ENCODE measurements around the gene RCSD1. TPM values are rescaled to one million over a fixed set of nuclear protein-coding genes. Genes with fewer than 3 reads are reported as not detected.

RCSD1 gene
- total and polyA plus RNA-seq, 5 experiments from 2014 or later: 121 to 156 (median 132) TPM

DNA sequence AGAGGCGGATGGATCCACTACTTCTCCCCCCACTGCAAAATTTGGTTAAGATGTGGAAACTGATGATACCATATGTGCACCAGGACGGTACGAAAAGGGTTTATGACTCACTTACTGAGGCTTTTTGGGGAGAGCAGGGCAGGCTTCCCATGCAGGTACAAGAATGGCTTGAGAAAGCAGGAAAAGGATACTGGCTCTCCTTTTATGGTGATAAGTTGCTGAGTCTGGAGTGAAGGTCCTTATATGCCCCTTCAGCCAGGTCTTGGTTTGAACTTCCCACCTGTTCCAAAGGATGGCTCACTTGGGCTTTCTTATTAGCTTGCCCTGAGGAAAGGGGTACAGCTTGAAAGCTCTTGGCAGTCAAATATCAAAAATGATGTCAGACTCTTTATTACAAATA lies 114.9 kb downstream of the RCSD1 start:
- DNase-seq (no peak), ATAC-seq (no peak)
- Mint-ChIP-seq H3K27ac (peak overlapping the region in 1 of 10 donors; percentile 45), H3K27me3 (no peaks in the 10 kb centered on the region), H3K4me1 (peaks cover 0 to 15% (median 1%) of the 10 kb centered on the region in 4 donors), H3K36me3 (no peaks in the 10 kb centered on the region), H3K9me3 (no peaks in the 10 kb centered on the region), H3K4me3 (no peak overlapping the region)
- POLR2A ChIA-PET: no interaction called here

DNA sequence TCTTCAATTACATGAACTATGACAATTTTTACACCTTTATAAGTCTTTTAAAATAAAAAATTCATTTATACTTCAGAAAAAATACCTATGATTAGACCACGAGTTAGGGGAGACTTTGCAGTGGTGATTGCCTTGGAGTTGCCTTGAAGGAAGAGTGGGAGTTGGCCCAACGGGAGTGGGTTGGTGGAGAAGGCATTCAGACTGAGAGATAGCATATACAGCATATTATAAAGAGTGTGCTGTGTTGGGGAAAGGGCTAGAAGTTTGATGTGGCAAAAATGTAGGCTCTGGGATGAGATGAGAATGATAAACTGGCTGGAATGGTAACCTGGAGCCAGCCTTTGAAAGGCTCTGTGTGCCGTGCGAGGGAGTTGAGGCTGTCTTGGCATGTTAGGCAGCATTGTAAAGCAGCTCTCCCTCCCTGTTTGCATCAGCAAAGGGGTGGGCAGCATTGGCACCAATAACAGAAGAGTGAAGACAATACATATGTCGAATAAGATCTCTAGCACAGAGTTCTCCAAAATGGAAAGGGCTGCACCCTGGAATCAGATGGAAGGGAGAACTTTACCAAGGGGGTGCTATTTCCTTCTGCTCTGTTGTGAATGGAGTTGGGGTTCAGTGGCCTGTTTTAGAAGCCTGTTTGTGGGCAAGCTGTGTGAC lies 116.1 kb downstream of the RCSD1 start:
- no peaks in the 10 kb centered on the region for H3K9me3 Mint-ChIP-seq
- no peaks in the 10 kb centered on the region for H3K36me3 Mint-ChIP-seq
- ATAC-seq (no peak), DNase-seq (no peak)
- POLR2A ChIA-PET: no interaction called here
- H3K4me1 Mint-ChIP-seq: peaks cover 0 to 15% (median 0%) of the 10 kb centered on the region in 4 donors
- H3K27me3 Mint-ChIP-seq: no peaks in the 10 kb centered on the region
- H3K27ac Mint-ChIP-seq: no peak overlapping the region
- H3K4me3 Mint-ChIP-seq: no peak overlapping the region

- peak overlapping the region in 1 of 10 donors; percentile 5 for H3K4me3 Mint-ChIP-seq
- H3K36me3 Mint-ChIP-seq: no peaks in the 10 kb centered on the region
- H3K27ac Mint-ChIP-seq: no peak overlapping the region
- H3K27me3 Mint-ChIP-seq: peaks cover 0 to 3% (median 0%) of the 10 kb centered on the region in 5 donors
- H3K9me3 Mint-ChIP-seq: no peaks in the 10 kb centered on the region
- POLR2A ChIA-PET: no interaction called here
- peaks cover 0 to 15% (median 0%) of the 10 kb centered on the region in 4 donors for H3K4me1 Mint-ChIP-seq
- DNase-seq: no peak
- ATAC-seq: no peak
Measured at GRCh38 chr1:167746988-167747655, 117.1 kb downstream of the RCSD1 start.

GRCh38 chr1:167747988-167748387 lies 118.0 kb downstream of the RCSD1 start:
- no peak overlapping the region for H3K27ac Mint-ChIP-seq
- peaks cover 0 to 3% (median 0%) of the 10 kb centered on the region in 5 donors for H3K27me3 Mint-ChIP-seq
- DNase-seq: no peak
- H3K4me3 Mint-ChIP-seq: no peak overlapping the region
- no peak for ATAC-seq
- H3K9me3 Mint-ChIP-seq: no peaks in the 10 kb centered on the region
- POLR2A ChIA-PET: no interaction called here
- H3K36me3 Mint-ChIP-seq: no peaks in the 10 kb centered on the region
- peaks cover 4 to 17% (median 5%) of the 10 kb centered on the region in 4 donors for H3K4me1 Mint-ChIP-seq

- Mint-ChIP-seq H3K4me1 (peaks cover 5 to 23% (median 8%) of the 10 kb centered on the region in 4 donors), H3K36me3 (no peaks in the 10 kb centered on the region), H3K9me3 (no peaks in the 10 kb centered on the region), H3K4me3 (no peak overlapping the region), H3K27ac (no peak overlapping the region), H3K27me3 (peaks cover 0 to 3% (median 0%) of the 10 kb centered on the region in 5 donors)
- no peak for ATAC-seq
- POLR2A ChIA-PET: no interaction called here
- no peak for DNase-seq
Measured at GRCh38 chr1:167748906-167749305, 118.9 kb downstream of the RCSD1 start.

DNA sequence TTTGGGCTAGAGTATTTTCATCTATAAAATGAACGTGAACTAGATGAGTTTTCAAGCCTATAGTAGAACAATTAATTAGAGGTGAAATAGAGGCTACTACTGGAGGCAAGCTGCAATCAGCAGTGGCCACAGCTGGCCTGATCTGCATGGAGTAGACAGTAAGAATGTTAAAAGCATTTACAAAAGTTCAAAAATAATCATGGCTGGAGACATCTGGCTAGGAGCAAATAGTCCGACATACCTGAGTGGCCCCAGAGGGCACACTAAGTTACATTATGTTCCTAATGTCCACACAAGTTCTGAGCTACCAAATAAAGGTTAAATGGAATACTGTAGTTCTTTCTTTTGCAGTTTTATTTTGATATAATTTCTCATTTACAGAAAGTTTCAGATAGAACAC lies 119.7 kb downstream of the RCSD1 start:
- Mint-ChIP-seq H3K4me1 (peaks cover 5 to 23% (median 8%) of the 10 kb centered on the region in 4 donors), H3K27ac (no peak overlapping the region), H3K9me3 (no peaks in the 10 kb centered on the region), H3K27me3 (peaks cover 0 to 3% (median 0%) of the 10 kb centered on the region in 5 donors), H3K4me3 (no peak overlapping the region), H3K36me3 (no peaks in the 10 kb centered on the region)
- DNase-seq (no peak), ATAC-seq (no peak)
- POLR2A ChIA-PET: no interaction called here

- Mint-ChIP-seq H3K9me3 (no peaks in the 10 kb centered on the region), H3K36me3 (no peaks in the 10 kb centered on the region), H3K27me3 (peaks cover 0 to 3% (median 0%) of the 10 kb centered on the region in 5 donors), H3K4me3 (no peak overlapping the region), H3K4me1 (peaks cover 5 to 24% (median 8%) of the 10 kb centered on the region in 4 donors), H3K27ac (no peak overlapping the region)
- DNase-seq (no peak), ATAC-seq (no peak)
- POLR2A ChIA-PET: no interaction called here
Measured at GRCh38 chr1:167750641-167751040, 120.6 kb downstream of the RCSD1 start.

GRCh38 chr1:167751676-167752075 lies 121.6 kb downstream of the RCSD1 start:
- no peaks in the 10 kb centered on the region for H3K9me3 Mint-ChIP-seq
- ATAC-seq: no peak
- no peak for DNase-seq
- H3K36me3 Mint-ChIP-seq: no peaks in the 10 kb centered on the region
- H3K27me3 Mint-ChIP-seq: peaks cover 0 to 3% (median 0%) of the 10 kb centered on the region in 5 donors
- H3K27ac Mint-ChIP-seq: peak overlapping the region in 1 of 10 donors; percentile 11
- H3K4me1 Mint-ChIP-seq: peaks cover 7 to 25% (median 10%) of the 10 kb centered on the region in 4 donors
- POLR2A ChIA-PET: interaction anchor here (0.7 kb wide), 1 partner anchor 51 kb away, joined by 6 read pairs; no protein-coding TSS in a partner anchor
- no peak overlapping the region for H3K4me3 Mint-ChIP-seq

DNA sequence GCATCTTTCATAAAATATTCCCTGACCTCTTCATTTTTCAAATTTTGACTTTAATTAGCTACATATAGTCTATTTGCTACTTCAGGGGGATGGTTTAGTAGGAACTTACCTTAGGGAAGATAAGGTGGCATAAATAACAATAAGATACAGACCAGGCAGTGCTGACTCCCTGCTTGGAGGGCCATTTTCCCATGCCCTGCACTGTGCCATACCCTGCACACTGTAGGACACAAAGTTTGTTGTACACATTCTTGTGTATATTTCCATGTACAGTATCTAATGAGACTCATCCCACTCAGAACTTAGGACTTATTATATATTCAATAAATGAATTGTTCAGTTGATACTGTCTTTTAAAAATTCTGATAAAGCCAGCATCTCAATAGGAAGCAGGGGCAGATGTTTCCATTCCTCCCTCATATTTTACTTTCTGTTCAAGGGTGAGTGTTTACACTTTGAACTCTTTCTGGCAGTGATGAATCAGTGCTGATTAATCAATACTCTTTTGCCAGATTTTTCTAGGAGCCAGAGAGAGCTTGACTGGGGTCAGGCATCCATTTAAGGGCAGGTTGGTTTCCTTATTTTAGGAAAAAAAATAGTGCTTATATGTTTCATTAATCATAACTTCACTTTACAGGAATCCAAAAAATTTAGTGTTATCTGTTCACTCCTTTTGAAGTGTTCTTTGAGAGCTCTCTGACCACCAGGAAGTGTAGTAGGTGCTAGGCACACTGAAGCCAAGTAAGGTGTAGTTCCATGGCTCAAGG lies 122.4 kb downstream of the RCSD1 start:
- H3K4me3 Mint-ChIP-seq: peak overlapping the region in 1 of 10 donors; percentile 66
- ATAC-seq: no peak
- DNase-seq: no peak
- peaks cover 7 to 26% (median 15%) of the 10 kb centered on the region in 4 donors for H3K4me1 Mint-ChIP-seq
- no peaks in the 10 kb centered on the region for H3K36me3 Mint-ChIP-seq
- no peaks in the 10 kb centered on the region for H3K9me3 Mint-ChIP-seq
- POLR2A ChIA-PET: no interaction called here
- H3K27ac Mint-ChIP-seq: peak overlapping the region in 4 of 10 donors; percentile 1 to 66 (median 19)
- peaks cover 0 to 3% (median 0%) of the 10 kb centered on the region in 5 donors for H3K27me3 Mint-ChIP-seq

- no peak for ATAC-seq
- H3K4me3 Mint-ChIP-seq: no peak overlapping the region
- H3K36me3 Mint-ChIP-seq: no peaks in the 10 kb centered on the region
- H3K27ac Mint-ChIP-seq: peak overlapping the region in 1 of 10 donors; percentile 23
- POLR2A ChIA-PET: interaction anchor here (0.7 kb wide), 1 partner anchor 35 kb away, joined by 3 read pairs; no protein-coding TSS in a partner anchor
- H3K9me3 Mint-ChIP-seq: no peaks in the 10 kb centered on the region
- no peak for DNase-seq
- H3K4me1 Mint-ChIP-seq: peaks cover 12 to 31% (median 17%) of the 10 kb centered on the region in 4 donors
- peaks cover 0 to 3% (median 0%) of the 10 kb centered on the region in 5 donors for H3K27me3 Mint-ChIP-seq
Measured at GRCh38 chr1:167755654-167756053, 125.6 kb downstream of the RCSD1 start.

Data from naive thymus-derived CD8-positive, alpha-beta T cell (primary cell).